PFSK-1 (cell line): ENCODE measurements around the gene COL23A1.

Experiments
- FOXP2 ChIP-seq: optimal IDR thresholded peaks from 2 replicates; pipeline ENCODE3; 2011; ENCODE audit warnings: borderline replicate concordance, control low read depth, inconsistent platforms; ENCODE audit not compliant: insufficient read depth; ENCODE audit errors: extremely low read length, extremely low read depth
- POLR2AphosphoS5 ChIP-seq: IDR thresholded peaks from 2 replicates; pipeline ENCODE4 v1.6.1; 2012; ENCODE audit warnings: low read depth, mild to moderate bottlenecking, control low read depth, low read length, moderate library complexity
- REST ChIP-seq, 2 experiments: IDR thresholded peaks; 2 replicates each; pipeline versions ENCODE4 v1.6.1 to v1.8.0; 2011 to 2012; ENCODE audit warnings: low read depth in 2 of 2, low read length in 2 of 2, control low read depth in 1 of 2, inconsistent platforms in 1 of 2, mild to moderate bottlenecking in 1 of 2, moderate library complexity in 1 of 2; ENCODE audit not compliant: insufficient read depth in 1 of 2
- SIN3A ChIP-seq: IDR thresholded peaks from 2 replicates; pipeline ENCODE4 v1.6.1; 2012; ENCODE audit warnings: mild to moderate bottlenecking, low read length, moderate library complexity, borderline replicate concordance; ENCODE audit not compliant: insufficient read depth
- TAF1 ChIP-seq: IDR thresholded peaks from 2 replicates; pipeline ENCODE4 v1.6.1; 2012; ENCODE audit warnings: low read length, control low read depth, borderline replicate concordance; ENCODE audit not compliant: insufficient read depth

GRCh38 chr5:178336889-178337288, 253.3 kb downstream of the COL23A1 start:
- TF ChIP-seq TAF1 (no peak), POLR2AphosphoS5 (no peak), REST (IDR thresholded peaks at IDR 0.05; ENCODE audit: insufficient read depth in 1 of 2, low read depth in 2 of 2, low read length in 2 of 2) (no peak), SIN3A (no peak), FOXP2 (no peak)
